ENCODE measurements around the gene DGLUCY. TPM values are rescaled to one million over a fixed set of nuclear protein-coding genes. Genes with fewer than 3 reads are reported as not detected.

The DGLUCY gene
- total and polyA plus RNA-seq, 2 experiments from 2014 or later = 44.8 to 51.3 TPM

GRCh38 chr14:91159182-91159581 is 45.3 kb downstream of the DGLUCY start:
- no peaks in the 10 kb centered on the region for H3K9me3 ChIP-seq (ENCODE audit: low read depth)
- TF ChIP-seq CTCF (IDR thresholded peaks at IDR 0.05; ENCODE audit: poor library complexity) (no peak), EZH2phosphoT487 (IDR thresholded peaks at IDR 0.05; ENCODE audit: low read depth, severe bottlenecking, unreplicated experiment) (no peak), EZH2 (IDR thresholded peaks at IDR 0.05; ENCODE audit: borderline replicate concordance) (no peak)
- no peak for DNase-seq (ENCODE audit: low spot score)
- no peak overlapping the region for H3K27ac ChIP-seq
- H3K79me2 ChIP-seq = no peaks in the 10 kb centered on the region
- H4K20me1 ChIP-seq (ENCODE audit: insufficient read depth, poor library complexity, severe bottlenecking) = no peaks in the 10 kb centered on the region
- no peaks in the 10 kb centered on the region for H3K9me2 ChIP-seq (replicated peaks; ENCODE audit: insufficient read depth)
- peaks cover 4% of the 10 kb centered on the region for H3K36me3 ChIP-seq (replicated peaks; ENCODE audit: insufficient read depth, low read depth)
- peaks cover 31% of the 10 kb centered on the region for H3K4me1 ChIP-seq (ENCODE audit: insufficient read depth)
- H2AFZ ChIP-seq = no peak overlapping the region
- no peak overlapping the region for H3K4me3 ChIP-seq
- H3K27me3 ChIP-seq = no peaks in the 10 kb centered on the region
- H3K4me2 ChIP-seq = no peak overlapping the region
- 97% methylated on average over 6 of the region's 6 CpGs for WGBS (ENCODE audit: low lambda C conversion rate, missing lambda C conversion rate)

- Histone ChIP-seq H2AFZ (no peak overlapping the region), H4K20me1 (ENCODE audit: insufficient read depth, poor library complexity, severe bottlenecking) (no peaks in the 10 kb centered on the region), H3K79me2 (no peaks in the 10 kb centered on the region), H3K4me1 (ENCODE audit: insufficient read depth) (peaks cover 24% of the 10 kb centered on the region), H3K27me3 (no peaks in the 10 kb centered on the region), H3K4me3 (no peak overlapping the region), H3K36me3 (replicated peaks; ENCODE audit: insufficient read depth, low read depth) (peaks cover 4% of the 10 kb centered on the region), H3K4me2 (no peak overlapping the region), H3K27ac (no peak overlapping the region), H3K9me3 (ENCODE audit: low read depth) (no peaks in the 10 kb centered on the region), H3K9me2 (replicated peaks; ENCODE audit: insufficient read depth) (no peaks in the 10 kb centered on the region)
- TF ChIP-seq EZH2 (IDR thresholded peaks at IDR 0.05; ENCODE audit: borderline replicate concordance) (no peak), EZH2phosphoT487 (IDR thresholded peaks at IDR 0.05; ENCODE audit: low read depth, severe bottlenecking, unreplicated experiment) (no peak), CTCF (IDR thresholded peaks at IDR 0.05; ENCODE audit: poor library complexity) (no peak)
- WGBS (ENCODE audit: low lambda C conversion rate, missing lambda C conversion rate) = 92% methylated on average over 6 of the region's 6 CpGs
- DNase-seq (ENCODE audit: low spot score) = no peak
These were observed 46.0 kb downstream of the DGLUCY start for GRCh38 chr14:91159906-91160305.

- Histone ChIP-seq H3K27ac (no peak overlapping the region), H3K79me2 (no peaks in the 10 kb centered on the region), H3K4me2 (no peak overlapping the region), H3K4me3 (no peak overlapping the region), H3K9me2 (replicated peaks; ENCODE audit: insufficient read depth) (no peaks in the 10 kb centered on the region), H3K27me3 (no peaks in the 10 kb centered on the region), H3K36me3 (replicated peaks; ENCODE audit: insufficient read depth, low read depth) (peaks cover 4% of the 10 kb centered on the region), H4K20me1 (ENCODE audit: insufficient read depth, poor library complexity, severe bottlenecking) (no peaks in the 10 kb centered on the region), H3K4me1 (ENCODE audit: insufficient read depth) (peaks cover 4% of the 10 kb centered on the region), H3K9me3 (ENCODE audit: low read depth) (no peaks in the 10 kb centered on the region), H2AFZ (no peak overlapping the region)
- no peak for DNase-seq (ENCODE audit: low spot score)
- WGBS (ENCODE audit: low lambda C conversion rate, missing lambda C conversion rate) = 90% methylated on average over 14 of the region's 14 CpGs
- TF ChIP-seq CTCF (IDR thresholded peaks at IDR 0.05; ENCODE audit: poor library complexity) (no peak), EZH2phosphoT487 (IDR thresholded peaks at IDR 0.05; ENCODE audit: low read depth, severe bottlenecking, unreplicated experiment) (no peak), EZH2 (IDR thresholded peaks at IDR 0.05; ENCODE audit: borderline replicate concordance) (no peak)
These were observed 49.4 kb downstream of the DGLUCY start for GRCh38 chr14:91163316-91163715.

GRCh38 chr14:91164676-91165075 is 50.8 kb downstream of the DGLUCY start:
- Histone ChIP-seq H3K79me2 (no peaks in the 10 kb centered on the region), H3K9me2 (replicated peaks; ENCODE audit: insufficient read depth) (no peaks in the 10 kb centered on the region), H2AFZ (no peak overlapping the region), H3K4me3 (no peak overlapping the region), H3K4me1 (ENCODE audit: insufficient read depth) (no peaks in the 10 kb centered on the region), H3K27me3 (no peaks in the 10 kb centered on the region), H3K36me3 (replicated peaks; ENCODE audit: insufficient read depth, low read depth) (peaks cover 4% of the 10 kb centered on the region), H3K4me2 (no peak overlapping the region), H3K9me3 (ENCODE audit: low read depth) (no peaks in the 10 kb centered on the region), H3K27ac (no peak overlapping the region), H4K20me1 (ENCODE audit: insufficient read depth, poor library complexity, severe bottlenecking) (no peaks in the 10 kb centered on the region)
- no peak for DNase-seq (ENCODE audit: low spot score)
- TF ChIP-seq EZH2 (IDR thresholded peaks at IDR 0.05; ENCODE audit: borderline replicate concordance) (no peak), EZH2phosphoT487 (IDR thresholded peaks at IDR 0.05; ENCODE audit: low read depth, severe bottlenecking, unreplicated experiment) (no peak), CTCF (IDR thresholded peaks at IDR 0.05; ENCODE audit: poor library complexity) (no peak)
- 65% methylated on average over 1 of the region's 1 CpG for WGBS (ENCODE audit: low lambda C conversion rate, missing lambda C conversion rate)
